HG03520 (cell line): ENCODE data around the gene R3HDM2.
"Not testable (repeated sequence)": the region's sequence is repeated elsewhere in the genome, so short reads cannot be mapped to it uniquely, and the experiment has no call there.

Experiments
- ATAC-seq: cut with Tn5 transposase; IDR thresholded peaks from one replicate; pipeline ENCODE4 v1.9.1; 2021; ENCODE audit warnings: mild to moderate bottlenecking, moderate library complexity; ENCODE audit not compliant: unreplicated experiment

R3HDM2 gene

DNA sequence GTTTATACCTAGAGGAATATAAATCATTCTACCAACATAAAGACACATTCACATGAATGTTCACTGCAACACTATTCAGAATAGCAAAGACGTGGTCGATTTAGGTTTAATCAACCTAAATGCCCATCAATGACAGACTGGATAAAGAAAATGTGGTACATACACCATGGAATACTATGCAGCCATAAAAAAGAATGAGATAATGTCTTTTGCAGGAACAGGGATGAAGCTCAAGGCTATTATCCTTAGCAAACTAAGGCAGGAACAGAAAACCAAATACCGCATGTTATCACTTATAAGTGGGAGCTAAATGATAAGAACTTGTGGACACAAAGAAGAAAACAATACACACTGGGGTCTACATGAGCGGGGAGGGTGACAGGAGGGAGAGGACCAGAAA lies 94.5 kb downstream of the R3HDM2 start:
- not testable (repeated sequence) for ATAC-seq

DNA sequence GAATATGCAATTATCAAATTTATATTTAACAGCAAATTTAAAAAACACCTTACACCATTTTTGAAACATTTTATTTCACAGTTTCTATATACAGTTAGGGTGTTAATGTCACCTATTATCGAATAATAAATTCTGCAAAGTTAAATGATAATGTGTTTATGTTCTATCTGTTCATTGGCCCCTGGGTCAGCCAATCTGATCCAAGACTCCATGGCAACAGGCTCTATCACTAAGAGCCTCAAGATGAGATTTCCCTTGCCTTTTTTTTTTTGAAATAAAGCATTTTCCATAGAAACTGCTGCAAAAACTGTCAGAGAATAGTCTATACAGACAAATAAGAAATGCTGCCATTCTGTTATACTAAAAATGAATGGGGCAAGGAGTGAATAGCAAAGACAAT lies 96.6 kb downstream of the R3HDM2 start:
- ATAC-seq: no peak

- ATAC-seq: no peak
Measured at GRCh38 chr12:57332646-57333312, 98.1 kb downstream of the R3HDM2 start.

GRCh38 chr12:57330992-57331391 lies 99.9 kb downstream of the R3HDM2 start:
- no peak for ATAC-seq

DNA sequence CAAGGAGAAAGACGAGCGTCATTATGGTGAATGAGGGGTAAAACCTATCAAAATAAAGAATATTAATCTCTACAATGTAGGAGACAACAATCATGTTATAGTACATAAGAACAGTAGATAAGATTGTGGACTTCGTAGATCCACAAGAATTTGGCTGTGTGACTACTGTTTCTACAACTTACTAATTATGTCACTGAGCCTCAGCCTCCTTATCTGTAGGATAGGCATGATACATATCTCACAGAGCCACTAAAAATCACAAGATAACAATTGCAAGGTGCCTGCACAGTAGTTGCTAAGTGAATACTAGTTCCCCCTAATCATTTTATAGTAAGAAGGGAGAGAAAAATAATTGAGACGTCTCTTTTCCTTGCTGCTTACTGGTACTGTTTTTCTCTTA lies 101.6 kb downstream of the R3HDM2 start:
- no peak for ATAC-seq

DNA sequence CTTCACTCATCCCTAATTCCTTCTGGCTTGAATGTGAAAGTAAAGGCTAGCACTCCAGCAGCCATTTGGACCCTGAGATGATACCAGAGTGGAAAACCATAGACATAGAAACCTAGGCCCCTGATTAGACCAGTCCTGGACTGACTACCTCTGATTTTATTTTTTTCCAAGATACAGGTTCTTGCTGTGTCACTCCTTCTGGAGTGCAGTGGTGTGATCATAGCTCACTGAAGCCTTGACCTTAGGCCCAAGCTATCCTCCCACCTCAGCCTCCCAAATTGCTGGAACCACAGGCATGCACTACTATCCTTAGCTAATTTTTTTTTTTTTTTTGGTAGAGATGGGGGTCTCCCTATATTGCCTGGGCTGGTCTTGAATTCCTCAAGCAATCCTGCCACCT lies 105.4 kb downstream of the R3HDM2 start:
- no peak for ATAC-seq

DNA sequence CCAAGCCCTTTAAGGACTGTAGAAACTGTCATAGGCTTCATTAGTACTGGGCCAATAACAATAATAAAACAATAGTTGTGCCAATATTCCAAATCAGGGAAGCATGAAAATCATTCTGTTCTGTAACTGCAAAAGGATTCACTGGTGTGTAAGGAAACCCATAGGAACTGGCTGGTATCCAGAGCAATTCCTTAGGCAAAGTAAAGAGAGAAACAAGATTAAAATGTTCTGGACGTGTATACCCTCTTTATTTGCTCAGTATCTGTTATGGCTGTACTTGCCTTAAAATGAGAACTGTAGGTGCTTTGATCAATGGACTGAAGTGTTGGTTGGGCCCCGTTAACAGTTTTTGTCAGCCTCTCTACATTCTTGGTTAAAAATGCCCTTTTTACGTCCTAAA lies 107.4 kb downstream of the R3HDM2 start:
- no peak for ATAC-seq

DNA sequence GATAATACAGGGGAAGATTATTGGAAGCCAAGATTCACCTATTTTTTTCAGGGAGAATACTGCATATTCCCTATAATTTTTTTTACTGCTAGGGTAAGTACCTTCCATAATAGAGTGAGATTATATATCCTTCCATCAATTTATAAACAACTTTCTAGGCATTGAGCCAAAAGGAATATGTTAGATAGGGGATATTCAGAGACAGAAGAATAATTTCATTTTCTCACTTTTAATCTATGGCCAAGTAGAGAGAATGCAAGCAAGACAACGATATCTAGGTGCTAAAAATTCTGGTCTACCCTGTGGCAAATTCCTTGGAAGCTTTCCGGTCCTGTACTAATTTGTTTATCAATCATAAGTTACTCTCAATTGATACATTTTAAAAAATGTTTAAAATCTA lies 110.2 kb downstream of the R3HDM2 start:
- no peak for ATAC-seq

DNA sequence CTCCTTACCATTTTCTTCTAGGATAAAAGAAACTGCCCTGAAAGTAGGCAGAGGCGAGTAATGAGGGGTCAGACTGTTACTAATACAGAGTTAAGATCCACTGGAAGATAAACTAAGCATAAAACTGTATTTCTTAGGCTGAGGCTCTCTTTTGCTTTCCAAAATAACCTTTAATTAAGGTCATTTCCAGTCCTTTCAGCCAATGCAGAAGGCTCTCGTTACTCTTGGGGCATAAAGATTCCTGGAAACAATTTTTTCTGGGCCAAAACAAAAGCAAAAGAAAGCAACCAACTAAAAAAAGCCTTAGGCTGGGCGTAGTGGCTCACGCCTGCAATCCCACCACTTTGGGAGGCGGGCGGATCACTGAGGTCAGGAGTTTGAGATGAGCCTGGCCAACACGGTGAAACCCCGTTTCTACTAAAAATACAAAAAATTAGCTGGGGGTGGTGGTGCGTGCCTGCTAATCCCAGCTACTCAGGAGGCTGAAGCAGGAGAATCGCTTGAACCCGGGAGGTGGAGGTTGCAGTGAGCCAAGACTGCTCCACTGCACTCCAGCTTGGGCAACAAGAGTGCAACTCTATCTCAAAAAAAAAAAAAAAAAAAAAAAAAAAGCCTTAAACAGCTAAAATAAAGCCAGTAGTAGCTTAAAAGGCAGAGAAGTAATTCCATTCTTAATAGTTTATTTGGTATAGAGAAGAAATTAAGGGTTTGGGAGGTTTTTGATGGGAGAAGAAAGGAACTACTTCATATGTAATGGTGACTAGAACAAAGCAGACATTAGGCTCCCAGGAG lies 111.0 kb downstream of the R3HDM2 start:
- ATAC-seq: no peak

GRCh38 chr12:57315681-57316080 lies 115.2 kb downstream of the R3HDM2 start:
- no peak for ATAC-seq

DNA sequence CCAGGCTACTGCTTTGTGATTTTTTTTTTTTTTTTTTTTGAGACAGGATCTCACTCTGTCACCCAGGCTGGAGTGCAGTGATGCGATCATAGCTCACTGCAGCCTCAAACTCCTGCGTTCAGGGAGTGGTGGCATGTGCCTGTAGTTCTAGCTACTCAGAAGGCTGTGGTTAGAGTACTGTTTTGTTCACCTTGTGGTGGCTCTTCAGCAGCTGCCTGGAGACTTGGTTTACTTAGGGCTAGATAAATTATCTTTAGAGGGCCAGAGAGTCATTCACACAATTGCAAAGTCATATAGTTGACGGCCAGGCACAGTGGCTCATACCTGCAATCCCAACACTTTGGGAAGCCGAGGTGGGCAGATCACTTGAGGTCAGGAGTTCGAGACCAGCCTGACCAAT lies 118.6 kb downstream of the R3HDM2 start:
- ATAC-seq: not testable (repeated sequence)

DNA sequence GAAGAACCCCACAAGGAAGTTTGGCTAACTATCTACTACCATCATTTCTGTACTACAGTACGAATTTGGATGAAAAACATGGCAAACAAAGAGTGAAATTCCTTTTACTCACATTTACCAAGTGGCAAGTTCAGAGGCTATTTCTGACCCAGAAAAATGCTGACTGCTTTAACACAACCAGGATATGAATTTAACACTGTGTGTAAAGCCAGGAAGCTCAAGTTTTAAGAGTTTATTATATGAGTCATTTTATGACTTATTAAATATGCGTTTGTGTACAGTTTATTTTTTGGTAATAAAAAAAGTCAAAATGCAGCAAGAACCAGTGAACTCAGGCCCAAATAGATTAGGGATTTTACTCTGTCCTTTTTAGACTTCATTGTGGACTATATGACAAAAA lies 121.4 kb downstream of the R3HDM2 start:
- ATAC-seq: no peak

DNA sequence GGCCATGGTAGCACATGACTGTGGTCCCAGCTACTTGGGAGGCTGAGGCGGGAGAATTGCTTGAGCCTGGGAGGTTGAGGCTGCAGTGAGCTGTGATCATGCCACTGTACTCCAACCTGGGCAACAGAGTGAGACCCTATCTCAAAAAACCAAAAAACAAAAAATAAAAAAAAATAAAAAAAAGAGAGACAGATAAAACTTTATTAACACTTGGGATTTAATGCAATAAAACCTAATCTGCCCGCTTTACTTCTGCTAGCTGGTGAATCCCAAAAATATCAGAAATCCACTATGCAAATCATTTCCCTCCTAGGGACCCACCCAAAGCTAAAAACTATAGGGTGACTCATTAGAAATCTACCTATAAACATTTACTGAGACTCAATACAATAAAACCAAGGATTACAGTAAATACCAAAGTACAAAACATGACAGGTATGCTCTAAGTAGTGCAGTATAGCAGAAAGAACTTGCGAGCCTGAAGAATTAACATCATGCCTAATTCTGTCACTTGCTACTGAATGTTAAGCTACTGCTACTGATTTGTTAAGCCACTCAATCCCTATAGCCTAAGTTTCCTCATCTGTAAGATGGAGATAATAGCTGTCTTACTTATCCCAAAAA lies 129.8 kb downstream of the R3HDM2 start:
- no peak for ATAC-seq

- ATAC-seq: no peak
Measured at GRCh38 chr12:57299514-57300016, 131.3 kb downstream of the R3HDM2 start.

- no peak for ATAC-seq
Measured at GRCh38 chr12:57296291-57296690, 134.6 kb downstream of the R3HDM2 start.

- not testable (repeated sequence) for ATAC-seq
Measured at GRCh38 chr12:57282073-57282472, 148.8 kb downstream of the R3HDM2 start.

- peak; percentile 92 for ATAC-seq
Measured at GRCh38 chr12:57280211-57281062, 150.4 kb downstream of the R3HDM2 start.

GRCh38 chr12:57278465-57279381 lies 152.1 kb downstream of the R3HDM2 start:
- ATAC-seq: no peak

DNA sequence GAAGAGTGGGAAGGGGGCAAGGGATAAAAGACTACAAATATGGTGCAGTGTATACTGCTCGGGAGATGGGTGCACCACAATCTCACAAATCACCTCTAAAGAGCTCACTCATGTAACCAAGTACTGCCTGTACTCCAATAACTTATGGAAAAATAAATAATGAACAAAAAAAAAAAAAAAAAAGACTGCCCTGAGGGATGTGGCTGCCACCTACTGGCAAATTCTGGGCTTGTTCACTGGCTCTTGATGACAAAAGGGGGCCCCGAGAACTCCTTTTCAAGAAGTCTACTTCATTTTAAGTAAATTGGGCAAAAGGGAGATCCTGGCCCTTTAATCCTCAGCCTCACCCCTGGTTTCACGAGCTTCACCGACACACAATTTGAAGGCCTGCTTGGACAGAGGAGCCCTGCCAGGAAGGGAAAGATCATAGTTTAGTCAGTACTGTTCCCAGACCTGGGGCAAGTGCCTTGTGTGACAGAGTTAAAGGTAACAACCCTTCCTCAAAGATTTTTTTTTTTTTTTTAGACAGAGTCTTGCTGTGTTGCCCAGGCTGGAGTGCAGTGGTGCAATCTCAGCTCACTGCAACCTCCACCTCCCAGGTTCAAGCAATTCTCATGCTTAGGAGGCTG lies 153.8 kb downstream of the R3HDM2 start:
- no peak for ATAC-seq
